ENCODE measurements around the gene AKAP14.
"Not testable (repeated sequence)": the region's sequence is repeated elsewhere in the genome, so short reads cannot be mapped to it uniquely, and the experiment has no call there.

AKAP14 gene

DNA sequence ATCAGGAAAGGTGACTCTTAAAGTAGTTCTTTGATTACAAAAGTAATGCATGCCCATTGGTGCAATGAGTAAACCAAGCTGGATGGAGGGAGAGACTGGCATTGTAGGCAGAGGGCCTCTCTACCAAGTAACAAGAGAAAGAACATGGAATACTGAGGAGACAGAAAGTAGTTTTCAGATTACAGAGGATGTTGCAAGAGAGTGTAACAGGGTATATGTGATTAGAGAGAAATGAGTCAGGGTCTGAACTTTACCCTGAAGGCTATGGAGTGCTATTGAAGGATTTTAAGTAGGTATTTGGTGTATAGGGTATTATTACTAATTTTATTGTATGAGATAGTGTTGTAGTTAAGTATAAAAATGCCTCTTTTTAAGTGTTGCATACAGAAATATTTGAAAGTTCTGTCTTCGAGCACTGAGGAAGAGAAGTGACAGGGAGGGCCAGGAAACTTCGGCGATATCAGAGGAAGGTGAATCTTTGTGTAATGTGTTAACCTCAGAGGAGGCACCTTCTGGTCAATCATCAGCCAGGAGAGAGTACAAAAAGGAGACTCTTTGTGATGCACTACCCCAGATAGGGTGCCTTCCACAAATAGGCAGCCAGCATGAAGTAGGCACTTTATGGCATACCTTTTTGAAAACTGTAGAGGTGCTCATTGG is 39.7 kb downstream of the AKAP14 start:
- no peak for DNase-seq

DNA sequence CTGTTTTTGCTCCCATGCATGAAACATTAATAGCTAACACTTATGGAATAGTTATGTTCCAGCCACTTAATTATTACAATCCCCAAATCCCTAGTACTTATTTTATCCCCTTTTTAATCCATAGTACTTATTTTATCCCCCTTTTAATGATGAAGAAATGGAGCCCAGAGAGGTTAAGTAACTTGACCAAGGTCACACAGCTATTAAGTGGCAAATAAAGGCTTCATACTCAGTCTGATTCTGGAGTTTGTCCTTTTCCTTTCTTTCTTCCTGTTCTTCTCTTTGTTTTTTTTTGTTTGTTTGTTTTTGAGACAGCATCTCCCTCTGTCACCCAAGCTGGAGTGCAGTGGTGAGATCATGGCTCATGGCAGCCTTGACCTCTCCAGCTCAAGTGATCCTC is 45.6 kb downstream of the AKAP14 start:
- DNase-seq: no peak

DNA sequence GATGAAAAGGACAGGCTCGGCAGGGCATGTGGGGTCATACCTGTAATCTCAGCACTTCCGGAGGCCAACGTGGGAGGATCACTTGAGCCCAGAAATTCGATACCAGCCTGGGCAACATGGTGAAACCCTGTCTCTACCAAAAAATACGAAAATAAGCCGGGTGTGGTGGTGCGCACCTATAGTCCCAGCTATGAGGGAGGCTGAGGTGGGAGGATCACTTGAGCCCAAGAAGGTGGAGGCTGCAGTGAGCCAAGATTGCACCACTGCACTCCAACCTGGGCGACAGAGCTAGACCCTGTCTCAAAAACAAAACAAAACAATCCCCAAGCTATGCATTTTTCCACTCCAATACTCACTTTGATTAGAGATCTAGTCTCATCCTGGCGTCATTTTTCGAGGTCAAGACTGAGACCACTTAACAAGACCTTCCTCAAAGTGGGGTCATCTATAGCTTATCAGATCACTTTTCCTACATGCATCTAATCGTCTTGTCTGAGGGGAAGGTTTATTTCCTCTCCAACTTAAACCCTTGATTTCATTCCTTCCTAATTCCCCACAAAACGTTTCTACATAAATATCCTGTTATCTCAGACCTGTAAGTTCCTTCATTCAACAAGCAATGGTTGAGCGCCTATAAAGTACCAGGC is 46.6 kb downstream of the AKAP14 start:
- DNase-seq: no peak

DNA sequence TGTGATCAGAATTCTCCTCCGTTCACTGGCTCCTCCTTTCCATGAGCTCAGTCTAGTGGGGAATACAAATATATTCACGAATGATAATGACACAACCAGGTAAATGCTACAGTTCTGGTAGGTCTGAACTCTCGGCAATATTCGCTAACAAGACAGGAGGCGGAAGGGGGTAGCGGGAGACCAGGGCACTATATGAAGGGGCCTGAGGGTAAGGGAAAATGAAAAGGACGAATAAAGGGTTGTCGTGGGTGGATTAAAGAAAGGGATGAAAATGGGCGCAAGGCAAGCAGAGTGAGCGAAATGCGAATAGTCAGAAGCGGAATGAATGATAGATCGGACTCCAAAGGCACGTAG is 47.1 kb downstream of the AKAP14 start:
- DNase-seq: no peak

DNA sequence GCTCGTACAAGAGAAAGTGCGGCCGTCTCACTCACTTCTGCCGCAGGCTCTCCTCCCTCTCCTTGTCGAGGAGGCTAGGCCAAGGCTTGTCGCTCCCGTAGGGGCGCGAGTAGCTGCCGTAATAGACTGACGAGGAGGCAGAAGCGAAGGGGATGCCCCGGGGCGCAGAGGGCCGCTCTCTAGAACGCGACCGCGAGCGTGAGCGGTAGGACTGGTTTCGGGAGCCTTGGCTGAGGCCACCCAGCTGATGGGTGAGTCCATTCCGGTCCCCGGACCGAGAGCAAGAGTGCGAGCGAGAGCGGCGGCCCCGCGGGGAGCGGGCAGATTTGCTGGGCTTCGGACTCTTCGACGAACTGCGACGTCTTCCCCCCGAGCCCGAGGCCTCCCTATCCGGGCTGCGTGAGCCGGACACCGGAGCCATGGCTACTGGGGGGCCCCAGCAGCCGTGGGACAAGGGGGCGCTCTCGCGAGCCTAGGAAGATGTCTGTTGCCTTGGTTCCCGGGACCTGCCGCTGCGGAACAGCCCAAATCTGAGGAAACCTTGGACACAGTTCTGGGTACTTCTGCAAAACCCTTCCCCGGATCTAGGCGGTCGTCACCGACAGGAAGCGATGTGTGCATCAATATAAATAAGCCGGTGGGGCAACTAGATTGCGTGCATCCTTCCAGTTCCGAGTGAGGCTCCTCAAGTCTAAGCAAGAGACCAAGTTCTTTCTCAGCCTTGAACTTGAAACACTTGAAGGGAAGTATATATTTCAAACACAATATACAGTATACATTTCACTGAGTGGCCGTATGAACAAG is 47.7 kb downstream of the AKAP14 start, which contains the start of gene NKAP:
NKAP (minus strand) TSS at position 567 of the 804 bp plus-strand sequence; CDS start at position 421, 146 bp downstream.
- peak; percentile 67 for DNase-seq

DNA sequence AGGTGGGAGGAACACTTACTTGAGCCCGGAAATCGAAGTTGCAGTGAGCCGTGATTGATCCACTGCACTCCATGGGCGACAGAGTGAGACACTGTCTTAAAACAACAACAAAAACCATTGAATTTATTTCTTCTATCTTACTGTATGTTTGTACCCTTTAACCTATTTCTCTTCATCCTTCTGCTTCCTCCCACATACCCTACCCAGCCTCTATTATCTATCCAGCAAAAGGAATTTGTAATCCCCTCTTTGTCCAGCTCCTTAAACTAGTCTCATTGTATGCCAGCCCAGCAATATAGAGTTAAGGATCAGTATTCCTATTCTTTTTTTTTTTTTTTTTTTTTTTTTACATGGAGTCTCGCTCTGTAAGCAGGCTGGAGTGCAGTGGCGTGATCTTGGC is 49.8 kb downstream of the AKAP14 start:
- no peak for DNase-seq

DNA sequence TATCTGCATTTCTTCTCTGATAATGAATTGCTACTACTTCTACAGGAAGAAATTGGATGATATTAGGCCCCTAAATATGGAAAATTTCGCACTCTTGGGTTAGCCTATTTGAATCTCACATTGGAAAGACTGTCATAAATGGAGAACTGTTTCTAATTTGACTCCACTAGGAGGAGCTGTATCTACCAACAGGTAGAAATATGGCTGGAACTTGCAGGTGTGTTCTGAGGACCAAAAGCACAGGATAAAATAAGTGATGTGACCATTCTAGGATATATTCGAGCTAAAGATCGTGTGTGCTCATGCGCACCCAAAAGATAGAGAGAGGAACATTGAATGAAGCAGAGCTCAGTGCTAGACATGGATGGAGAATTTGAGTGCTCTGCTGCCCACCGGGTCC is 52.7 kb downstream of the AKAP14 start:
- no peak for DNase-seq

DNA sequence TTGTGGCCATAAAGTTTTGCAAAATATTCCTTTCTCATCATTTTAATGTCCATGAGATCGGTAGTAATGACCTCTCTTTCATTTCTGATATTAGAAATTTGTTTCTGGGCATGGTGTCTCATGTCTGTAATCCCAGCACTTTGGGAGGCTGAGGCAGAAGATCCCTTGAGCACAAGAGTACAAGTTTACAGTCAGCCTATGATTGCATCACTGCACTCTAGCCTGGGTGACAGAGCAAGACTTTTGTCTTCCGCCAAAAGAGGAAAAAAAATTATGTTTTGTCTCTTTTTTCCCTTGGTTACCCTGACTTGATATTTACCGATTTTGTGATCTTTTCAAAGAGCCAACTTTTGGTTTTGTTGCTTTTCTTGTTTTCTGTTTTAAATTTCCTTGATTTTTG is 58.7 kb downstream of the AKAP14 start:
- no peak for DNase-seq

DNA sequence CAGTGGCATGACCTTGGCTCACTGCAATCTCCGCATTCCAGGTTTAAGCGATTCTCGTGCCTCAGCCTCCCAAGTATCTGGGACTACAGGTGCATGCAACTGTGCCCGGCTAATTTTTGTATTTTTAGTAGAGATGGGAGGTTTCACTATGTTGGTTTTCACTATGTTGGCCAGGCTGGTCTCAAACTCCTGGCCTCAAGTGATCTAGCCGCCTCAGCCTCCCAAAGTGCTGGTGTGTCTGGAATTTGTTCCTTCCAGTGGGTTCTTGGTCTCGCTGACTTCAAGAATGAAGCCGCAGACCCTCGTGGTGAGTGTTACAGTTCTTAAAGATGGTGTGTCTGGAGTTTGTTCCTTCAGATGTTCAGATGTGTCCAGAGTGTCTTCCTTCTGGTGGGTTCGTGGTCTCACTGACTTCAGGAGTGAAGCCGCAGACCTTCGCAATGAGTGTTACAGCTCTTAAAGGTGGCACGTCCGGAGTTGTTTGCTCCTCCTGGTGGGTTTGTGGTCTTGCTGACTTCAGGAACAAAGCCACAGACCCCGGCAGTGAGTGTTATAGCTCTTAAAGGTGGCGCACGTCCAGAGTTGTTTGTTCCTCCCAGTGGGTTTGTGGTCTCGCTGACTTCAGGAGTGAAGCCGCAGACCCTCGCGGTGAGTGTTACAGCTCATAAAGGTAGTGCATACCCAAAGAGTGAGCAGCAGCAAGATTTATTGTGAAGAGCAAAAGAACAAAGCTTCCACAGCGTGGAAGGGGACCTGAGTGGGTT is 60.3 kb downstream of the AKAP14 start:
- not testable (repeated sequence) for DNase-seq

DNA sequence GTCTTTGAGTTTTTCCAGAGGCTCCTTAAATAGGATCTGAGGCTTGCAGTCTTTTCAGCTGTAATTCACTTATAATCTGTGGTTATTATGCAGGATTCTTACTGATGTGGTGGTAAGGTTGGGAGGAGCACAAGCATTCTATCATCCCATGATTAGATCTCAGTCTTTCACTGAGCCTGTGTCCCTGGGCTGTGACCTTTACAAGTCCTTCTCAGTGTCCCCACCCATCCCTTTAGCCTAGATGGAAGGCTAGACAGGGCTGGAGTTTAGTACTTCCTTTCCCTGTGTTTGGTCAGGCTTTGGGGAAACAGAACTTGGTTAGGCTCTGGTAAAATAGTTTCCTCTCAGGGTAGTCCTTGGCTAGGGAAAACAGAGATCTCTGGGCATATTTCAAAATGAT is 64.9 kb downstream of the AKAP14 start:
- no peak for DNase-seq

DNA sequence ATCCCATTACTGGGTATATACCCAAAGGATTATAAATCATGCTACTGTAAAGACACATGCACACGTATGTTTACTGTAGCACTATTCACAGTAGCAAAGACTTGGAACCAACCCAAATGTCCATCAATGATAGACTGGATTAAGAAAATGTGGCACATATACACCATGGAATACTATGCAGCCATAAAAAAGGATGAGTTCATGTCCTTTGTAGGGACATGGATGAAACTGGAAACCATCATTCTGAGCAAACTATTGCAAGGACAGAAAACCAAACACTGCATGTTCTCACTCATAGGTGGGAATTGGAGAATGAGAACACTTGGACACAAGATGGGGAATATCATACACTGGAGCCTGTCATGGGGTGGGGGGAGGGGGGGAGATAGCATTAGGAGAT is 71.1 kb downstream of the AKAP14 start:
- not testable (repeated sequence) for DNase-seq

All from NCI-H187 treated with DMSO at 0.1 percent for 48 hours (cell line).